Glomerular endothelial cell (primary cell): Measurements from ENCODE around the gene TMEM256. TPM values are rescaled to one million over a fixed set of nuclear protein-coding genes. Genes with fewer than 3 reads are reported as not detected.

ENCODE experiments used
- DNase-seq: peaks from one replicate; pipeline ENCODE4 v3.0.0-alpha.2; 2011; ENCODE audit warnings: low read depth, low spot score; ENCODE audit errors: extremely low read depth
- total RNA-seq: library from RNA; depleted of rRNA; stranded (reverse); fragments of >200 nt; gene quantifications from 2 replicates; pipeline ENCODE4 v1.2.3, GENCODE V29; 2015

Gene TMEM256
- total RNA-seq, 1 donor from 2014 or later = 56.7 TPM

GRCh38 chr17:7431231-7431630 lies 27.3 kb upstream of the TMEM256 start:
- no peak for DNase-seq

- no peak for DNase-seq
Observed at GRCh38 chr17:7429722-7430121, 25.8 kb upstream of the TMEM256 start.

- no peak for DNase-seq
Observed at GRCh38 chr17:7428557-7428956, 24.7 kb upstream of the TMEM256 start, which contains the start of gene SPEM3. Gene SPEM3, plus strand, starts transcription at chr17:7428857. Its CDS starts 46 bp downstream, at chr17:7428903.

GRCh38 chr17:7427549-7427948 lies 23.7 kb upstream of the TMEM256 start:
- no peak for DNase-seq

GRCh38 chr17:7426896-7427489 lies 23.1 kb upstream of the TMEM256 start:
- no peak for DNase-seq

GRCh38 chr17:7426203-7426863 lies 22.4 kb upstream of the TMEM256 start:
- no peak for DNase-seq

- no peak for DNase-seq
Observed at GRCh38 chr17:7425756-7426155, 21.9 kb upstream of the TMEM256 start.

- DNase-seq = no peak
Observed at GRCh38 chr17:7425316-7425715, 21.4 kb upstream of the TMEM256 start, which contains the start of gene SPEM2. Gene SPEM2, plus strand, starts transcription at chr17:7425616. Its CDS starts 73 bp downstream, at chr17:7425689.

- DNase-seq = no peak
Observed at GRCh38 chr17:7423679-7424078, 19.8 kb upstream of the TMEM256 start.

GRCh38 chr17:7421186-7421585 lies 17.3 kb upstream of the TMEM256 start:
- DNase-seq = no peak

GRCh38 chr17:7419819-7420610 lies 16.1 kb upstream of the TMEM256 start, which contains the start of gene SPEM1:
Gene SPEM1, plus strand, starts transcription at chr17:7420324. Its CDS starts 61 bp downstream, at chr17:7420385.
- DNase-seq = no peak

GRCh38 chr17:7418472-7419152 lies 14.7 kb upstream of the TMEM256 start:
- DNase-seq = no peak

GRCh38 chr17:7417056-7417655 lies 13.3 kb upstream of the TMEM256 start:
- no peak for DNase-seq

- no peak for DNase-seq
Observed at GRCh38 chr17:7416323-7416722, 12.4 kb upstream of the TMEM256 start.

- no peak for DNase-seq
Observed at GRCh38 chr17:7415784-7416183, 11.9 kb upstream of the TMEM256 start.

- DNase-seq = no peak
Observed at GRCh38 chr17:7414837-7415236, 10.9 kb upstream of the TMEM256 start.

- DNase-seq = no peak
Observed at GRCh38 chr17:7413346-7413985, 9.6 kb upstream of the TMEM256 start.

- no peak for DNase-seq
Observed at GRCh38 chr17:7411427-7411750, 7.5 kb upstream of the TMEM256 start.

- DNase-seq = no peak
Observed at GRCh38 chr17:7410634-7411426, 6.9 kb upstream of the TMEM256 start.
